Common myeloid progenitor, CD34-positive (primary cell): Measurements from ENCODE around the gene PSD2.

Source experiments
- CTCF ChIA-PET: fragments of 350-600 bp; sonication (Branson Sonifier 250); formaldehyde crosslinking; loops from one replicate; lab custom pipeline; 2021; ENCODE audit warnings: antibody characterized with exemption; lab: Charles Lee
- POLR2A ChIA-PET: fragments of 350-600 bp; sonication (Branson Sonifier 250); formaldehyde crosslinking; loops from one replicate; lab custom pipeline; 2021; ENCODE audit warnings: antibody characterized with exemption; lab: Charles Lee
- DNase-seq, 3 donors: peaks; one replicate each; pipeline versions ENCODE4 v3.0.0 to v3.0.0-alpha.2; 2013
- H3K27ac ChIP-seq, 2 experiments: 1 replicate in 1 of 2; 2 replicates in 1 of 2; pipeline ENCODE4 v1.7.0; 2013; ENCODE audit warnings: inconsistent platforms in 2 of 2, low read length in 2 of 2, mild to moderate bottlenecking in 2 of 2, low read depth in 1 of 2, moderate library complexity in 1 of 2; ENCODE audit not compliant: severe bottlenecking in 2 of 2, insufficient read depth in 1 of 2, poor library complexity in 1 of 2
- H3K27me3 ChIP-seq, 5 experiments: replicated peaks in 2 of 5; 1 replicate in 3 of 5; 2 replicates in 2 of 5; pipeline versions ENCODE4 v1.6.1 to v1.7.0; 2013; ENCODE audit warnings: low read length in 4 of 5, mild to moderate bottlenecking in 2 of 5, moderate library complexity in 2 of 5, inconsistent platforms in 1 of 5; ENCODE audit not compliant: insufficient read depth in 5 of 5, control insufficient read depth in 4 of 5
- H3K36me3 ChIP-seq, 4 experiments: 1 replicate in 2 of 4; 2 replicates in 2 of 4; pipeline versions ENCODE4 v1.6.1 to v1.7.0; 2013; ENCODE audit warnings: low read length in 3 of 4, control low read depth in 1 of 4, mild to moderate bottlenecking in 1 of 4; ENCODE audit not compliant: control insufficient read depth in 4 of 4, insufficient read depth in 4 of 4
- H3K4me1 ChIP-seq, 4 experiments: 1 replicate in 3 of 4; 2 replicates in 1 of 4; pipeline versions ENCODE4 v1.6.1 to v1.7.1; 2013; ENCODE audit warnings: low read length in 3 of 4, mild to moderate bottlenecking in 3 of 4, control low read depth in 1 of 4, inconsistent platforms in 1 of 4, moderate library complexity in 1 of 4; ENCODE audit not compliant: control insufficient read depth in 4 of 4, insufficient read depth in 4 of 4; ENCODE audit errors: control extremely low read depth in 1 of 4
- H3K4me3 ChIP-seq, 7 experiments: 1 replicate in 4 of 7; 2 replicates in 3 of 7; pipeline versions ENCODE4 v1.5.1 to v1.7.0; 2013; ENCODE audit warnings: mild to moderate bottlenecking in 7 of 7, low read length in 6 of 7, moderate library complexity in 6 of 7, inconsistent platforms in 2 of 7, low read depth in 2 of 7, control low read depth in 1 of 7; ENCODE audit not compliant: insufficient read depth in 4 of 7, control insufficient read depth in 1 of 7; ENCODE audit errors: extremely low read depth in 1 of 7
- H3K9me3 ChIP-seq, 5 experiments: 1 replicate in 4 of 5; 2 replicates in 1 of 5; pipeline versions ENCODE4 v1.6.1 to v1.7.1; 2013; ENCODE audit warnings: low read length in 4 of 5, mild to moderate bottlenecking in 2 of 5, inconsistent platforms in 1 of 5, low read depth in 1 of 5, moderate library complexity in 1 of 5; ENCODE audit not compliant: control insufficient read depth in 4 of 5, insufficient read depth in 2 of 5; ENCODE audit errors: control extremely low read depth in 1 of 5
- WGBS: methylation state at CpG from one replicate; pipeline ENCODE4 v1.1.5; 2013; ENCODE audit not compliant: insufficient coverage; 5-methylcytosine and 5-hydroxymethylcytosine counted together

Gene PSD2

DNA sequence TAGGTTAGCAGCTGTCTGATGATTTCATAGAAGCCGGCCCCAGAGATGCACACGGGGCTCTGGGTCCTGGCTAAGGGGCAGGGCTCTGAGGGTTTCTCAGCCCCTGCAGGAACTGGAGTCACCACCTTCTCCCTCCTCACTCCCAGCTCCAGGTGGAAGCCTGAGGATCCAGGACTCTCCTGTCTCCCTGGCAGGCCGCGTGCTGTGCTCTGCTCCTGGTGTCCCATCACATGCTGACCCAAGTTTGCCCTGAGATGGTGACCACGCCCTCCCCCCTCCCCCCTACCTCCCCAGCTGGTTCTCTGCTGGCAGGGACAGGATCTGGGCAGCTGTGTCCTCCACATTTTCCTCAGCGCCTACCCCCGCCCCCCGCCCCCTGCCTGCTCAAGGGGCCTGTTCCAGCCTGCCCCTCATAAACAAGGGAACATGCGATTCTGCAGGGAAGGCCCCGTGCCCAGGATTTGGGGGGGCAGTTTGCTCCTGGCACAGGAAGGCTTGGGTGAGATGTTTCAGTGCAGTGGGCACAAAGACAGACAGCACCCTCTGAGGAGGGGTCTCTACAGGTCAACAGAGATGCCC, 87.4 kb downstream of the PSD2 start:
- Histone ChIP-seq H3K9me3 (no peaks in the 10 kb centered on the region), H3K27me3 (peaks cover 0 to 10% (median 0%) of the 10 kb centered on the region in 5 experiments), H3K4me1 (no peaks in the 10 kb centered on the region), H3K4me3 (no peak overlapping the region), H3K27ac (no peak overlapping the region), H3K36me3 (no peaks in the 10 kb centered on the region)
- ChIA-PET CTCF (no interaction called here), POLR2A (no interaction called here)
- DNase-seq, result no peak
- WGBS, result 94% methylated on average over 4 of the region's 10 CpGs

DNA sequence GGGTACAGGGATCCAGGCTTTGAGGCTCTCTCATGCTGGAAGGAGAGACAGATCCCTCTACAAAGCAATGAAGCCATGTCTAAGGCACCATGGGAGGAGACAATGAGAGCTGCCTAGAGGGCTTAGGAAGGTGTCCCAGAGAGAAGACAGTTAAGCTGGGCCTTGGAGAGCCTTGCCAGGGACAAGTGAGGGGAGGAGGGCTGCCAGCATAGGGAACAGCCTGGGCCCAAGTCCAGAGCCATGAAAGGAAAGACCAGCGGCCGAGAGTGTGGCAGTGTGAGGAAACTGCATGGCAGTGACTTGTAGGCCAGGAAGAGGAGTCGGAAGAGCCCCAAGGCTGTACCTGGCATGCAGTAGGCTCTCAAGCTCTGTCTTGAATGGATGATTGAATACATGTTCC, 88.5 kb downstream of the PSD2 start:
- no peaks in the 10 kb centered on the region for H3K4me1 ChIP-seq
- no peaks in the 10 kb centered on the region for H3K36me3 ChIP-seq
- no peaks in the 10 kb centered on the region for H3K9me3 ChIP-seq
- peaks cover 0 to 10% (median 0%) of the 10 kb centered on the region in 5 experiments for H3K27me3 ChIP-seq
- ChIA-PET CTCF (no interaction called here), POLR2A (no interaction called here)
- H3K4me3 ChIP-seq, result no peak overlapping the region
- 96% methylated on average over 3 of the region's 3 CpGs for WGBS
- DNase-seq, result no peak
- H3K27ac ChIP-seq, result no peak overlapping the region

DNA sequence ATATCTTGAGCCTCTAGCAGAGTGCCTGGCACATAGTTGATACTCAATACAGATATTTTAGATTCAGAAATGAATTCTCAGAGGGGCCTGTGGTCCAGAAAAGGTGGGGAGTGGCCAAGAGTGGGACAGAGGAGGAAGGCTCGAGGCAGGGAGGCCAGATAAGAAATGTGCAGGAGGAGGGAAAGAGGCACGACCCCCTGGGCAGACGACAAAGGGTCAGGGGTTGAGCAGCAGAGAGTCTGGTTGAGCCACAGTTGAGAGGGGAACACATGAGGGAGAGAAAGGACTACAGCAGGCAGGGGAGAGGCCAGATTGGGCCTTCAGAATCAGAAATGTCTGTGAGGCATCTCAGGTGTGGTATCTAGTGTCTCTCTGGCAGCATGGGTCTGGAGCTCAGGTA, 89.1 kb downstream of the PSD2 start:
- 95% methylated on average over 3 of the region's 3 CpGs for WGBS
- Histone ChIP-seq H3K36me3 (no peaks in the 10 kb centered on the region), H3K9me3 (no peaks in the 10 kb centered on the region), H3K27me3 (peaks cover 0 to 10% (median 0%) of the 10 kb centered on the region in 5 experiments), H3K27ac (no peak overlapping the region), H3K4me3 (no peak overlapping the region), H3K4me1 (no peaks in the 10 kb centered on the region)
- no peak for DNase-seq
- POLR2A ChIA-PET, result no interaction called here
- CTCF ChIA-PET, result no interaction called here

GRCh38 chr5:139885172-139885856, 89.7 kb downstream of the PSD2 start:
- CTCF ChIA-PET, result no interaction called here
- Histone ChIP-seq H3K4me3 (no peak overlapping the region), H3K9me3 (no peaks in the 10 kb centered on the region), H3K36me3 (no peaks in the 10 kb centered on the region), H3K4me1 (no peaks in the 10 kb centered on the region), H3K27me3 (peaks cover 0 to 10% (median 1%) of the 10 kb centered on the region in 5 experiments), H3K27ac (no peak overlapping the region)
- POLR2A ChIA-PET, result no interaction called here
- WGBS, result 97% methylated on average over 9 of the region's 15 CpGs
- DNase-seq, result no peak

GRCh38 chr5:139885857-139886208, 90.2 kb downstream of the PSD2 start:
- Histone ChIP-seq H3K9me3 (no peaks in the 10 kb centered on the region), H3K27ac (no peak overlapping the region), H3K4me3 (no peak overlapping the region), H3K36me3 (no peaks in the 10 kb centered on the region), H3K4me1 (no peaks in the 10 kb centered on the region), H3K27me3 (peaks cover 0 to 12% (median 1%) of the 10 kb centered on the region in 5 experiments)
- no peak for DNase-seq
- WGBS, result 100% methylated on average over 4 of the region's 4 CpGs
- CTCF ChIA-PET, result interaction anchor here (1.8 kb wide), 1 partner anchor 15 kb away, joined by 5 read pairs; no protein-coding TSS in a partner anchor
- POLR2A ChIA-PET, result no interaction called here

- Histone ChIP-seq H3K9me3 (no peaks in the 10 kb centered on the region), H3K27me3 (peaks cover 0 to 12% (median 5%) of the 10 kb centered on the region in 5 experiments), H3K27ac (no peak overlapping the region), H3K4me1 (no peaks in the 10 kb centered on the region), H3K36me3 (no peaks in the 10 kb centered on the region), H3K4me3 (no peak overlapping the region)
- DNase-seq, result no peak
- CTCF ChIA-PET, result interaction anchor here (1.8 kb wide), 1 partner anchor 15 kb away, joined by 5 read pairs; no protein-coding TSS in a partner anchor
- POLR2A ChIA-PET, result no interaction called here
- 51% methylated on average over 2 of the region's 2 CpGs for WGBS
Measured at GRCh38 chr5:139886213-139886612, 90.6 kb downstream of the PSD2 start.

DNA sequence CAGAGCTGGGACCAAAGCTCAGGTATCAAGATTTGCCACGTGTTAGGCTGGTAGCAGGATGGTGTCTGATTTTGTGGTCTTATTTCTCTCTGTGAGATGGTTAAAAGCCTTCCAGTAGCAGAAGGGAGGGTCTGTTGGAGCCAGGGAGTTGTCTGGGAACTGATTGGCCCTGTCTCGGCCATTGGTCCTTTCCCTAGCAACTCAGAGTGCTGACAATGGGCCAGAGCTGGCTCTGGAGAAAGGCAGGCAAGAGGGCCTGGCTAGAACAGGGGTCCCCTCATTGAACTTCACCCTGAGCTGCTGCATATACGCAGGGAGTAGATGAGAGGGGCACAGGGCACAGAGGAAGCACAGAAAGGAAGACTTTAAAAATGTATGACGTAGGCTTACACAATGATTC, 92.8 kb downstream of the PSD2 start:
- no peak overlapping the region for H3K4me3 ChIP-seq
- no peaks in the 10 kb centered on the region for H3K4me1 ChIP-seq
- CTCF ChIA-PET, result no interaction called here
- H3K9me3 ChIP-seq, result no peaks in the 10 kb centered on the region
- WGBS, result 75% methylated on average over 3 of the region's 4 CpGs
- no peaks in the 10 kb centered on the region for H3K36me3 ChIP-seq
- peaks cover 0 to 16% (median 8%) of the 10 kb centered on the region in 5 experiments for H3K27me3 ChIP-seq
- POLR2A ChIA-PET, result no interaction called here
- no peak overlapping the region for H3K27ac ChIP-seq
- no peak for DNase-seq
